ENCODE results near the gene DNAH12.

DNA sequence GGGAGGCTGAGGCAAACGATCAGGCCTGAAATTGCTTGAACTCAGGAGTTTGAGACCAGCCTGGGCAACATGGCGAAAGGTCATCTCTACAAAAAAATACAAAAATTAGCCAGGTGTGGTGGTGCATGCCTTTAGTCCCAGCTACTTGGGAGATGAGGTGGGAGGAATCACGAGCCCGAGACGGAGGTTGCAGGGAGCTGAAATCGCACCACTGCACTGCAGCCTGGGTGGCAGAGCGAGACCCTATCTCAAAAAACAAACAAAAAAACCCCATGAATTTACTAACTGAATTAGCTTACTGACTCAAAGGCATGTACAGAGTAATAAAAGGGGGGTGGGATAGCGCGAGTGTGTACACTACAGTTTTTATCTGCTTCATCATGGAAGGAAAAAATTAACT, 33.7 kb upstream of the DNAH12 start:
- TF ChIP-seq POLR2AphosphoS5 (IDR thresholded peaks at IDR 0.05; ENCODE audit: low read depth) (no peak), EZH2 (IDR thresholded peaks at IDR 0.05; ENCODE audit: low read depth, unreplicated experiment) (no peak)
- TF ChIP-seq, protein P1, sequence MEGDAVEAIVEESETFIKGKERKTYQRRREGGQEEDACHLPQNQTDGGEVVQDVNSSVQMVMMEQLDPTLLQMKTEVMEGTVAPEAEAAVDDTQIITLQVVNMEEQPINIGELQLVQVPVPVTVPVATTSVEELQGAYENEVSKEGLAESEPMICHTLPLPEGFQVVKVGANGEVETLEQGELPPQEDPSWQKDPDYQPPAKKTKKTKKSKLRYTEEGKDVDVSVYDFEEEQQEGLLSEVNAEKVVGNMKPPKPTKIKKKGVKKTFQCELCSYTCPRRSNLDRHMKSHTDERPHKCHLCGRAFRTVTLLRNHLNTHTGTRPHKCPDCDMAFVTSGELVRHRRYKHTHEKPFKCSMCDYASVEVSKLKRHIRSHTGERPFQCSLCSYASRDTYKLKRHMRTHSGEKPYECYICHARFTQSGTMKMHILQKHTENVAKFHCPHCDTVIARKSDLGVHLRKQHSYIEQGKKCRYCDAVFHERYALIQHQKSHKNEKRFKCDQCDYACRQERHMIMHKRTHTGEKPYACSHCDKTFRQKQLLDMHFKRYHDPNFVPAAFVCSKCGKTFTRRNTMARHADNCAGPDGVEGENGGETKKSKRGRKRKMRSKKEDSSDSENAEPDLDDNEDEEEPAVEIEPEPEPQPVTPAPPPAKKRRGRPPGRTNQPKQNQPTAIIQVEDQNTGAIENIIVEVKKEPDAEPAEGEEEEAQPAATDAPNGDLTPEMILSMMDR (conservative IDR thresholded peaks at IDR 0.05; ENCODE audit: low read depth in 2 of 2), result no peak

Measured in GM23338 (cell line).